Esophagus (tissue), 2 donors: ENCODE results near the gene FOXK2. TPM values are rescaled to one million over a fixed set of nuclear protein-coding genes. Genes with fewer than 3 reads are reported as not detected.
A peak's percentile ranks its signal among the peaks of the same experiment; 100 is the strongest.
"Not testable (repeated sequence)": the region's sequence is repeated elsewhere in the genome, so short reads cannot be mapped to it uniquely, and the experiment has no call there.

Experiments
- H3K27ac ChIP-seq, 2 donors: one replicate each; pipeline ENCODE4 v1.5.1; 2013; ENCODE audit warnings: low read depth in 2 of 2, mild to moderate bottlenecking in 2 of 2, inconsistent platforms in 1 of 2, low read length in 1 of 2, moderate library complexity in 1 of 2
- H3K27me3 ChIP-seq, 2 donors: one replicate each; pipeline ENCODE4 v1.6.1; 2013; ENCODE audit warnings: low read length in 2 of 2, control low read depth in 1 of 2, mild to moderate bottlenecking in 1 of 2; ENCODE audit not compliant: insufficient read depth in 2 of 2, control insufficient read depth in 1 of 2
- H3K36me3 ChIP-seq, 2 donors: one replicate each; pipeline ENCODE4 v1.6.1; 2013; ENCODE audit warnings: low read length in 1 of 2; ENCODE audit not compliant: control insufficient read depth in 2 of 2, insufficient read depth in 2 of 2
- H3K4me1 ChIP-seq, 2 donors: one replicate each; pipeline ENCODE4 v1.6.1; 2013; ENCODE audit warnings: low read length in 1 of 2; ENCODE audit not compliant: control insufficient read depth in 2 of 2, insufficient read depth in 2 of 2
- H3K4me3 ChIP-seq, 2 donors: one replicate each; pipeline ENCODE4 v1.5.1; 2013; ENCODE audit warnings: low read length in 2 of 2, mild to moderate bottlenecking in 2 of 2, low read depth in 1 of 2, moderate library complexity in 1 of 2
- H3K9me3 ChIP-seq, 2 donors: one replicate each; pipeline ENCODE4 v1.6.1; 2013; ENCODE audit warnings: mild to moderate bottlenecking in 2 of 2, low read depth in 1 of 2, low read length in 1 of 2, moderate library complexity in 1 of 2; ENCODE audit not compliant: control insufficient read depth in 2 of 2, insufficient read depth in 1 of 2
- WGBS, 2 donors: extraction: QIAGEN DNeasy Blood & Tissue Kit; methylation state at CpG; one replicate each; pipeline ENCODE4 v1.1.7; 2013; 5-methylcytosine and 5-hydroxymethylcytosine counted together
- polyA plus RNA-seq, 2 donors: library from polyadenylated mRNA; stranded (reverse); fragments of 200-250 nt; gene quantifications; one replicate each; pipeline ENCODE4 v1.2.3, GENCODE V29; 2013
- donor health status: healthy with polysubstance abuse.
- donor health status: Bipolar disorder and iron deficiency.

FOXK2 gene
- polyA plus RNA-seq, 2 donors = 15.9 to 20.5 TPM

- no peak overlapping the region for H3K27ac ChIP-seq
- H3K27me3 ChIP-seq = no peaks in the 10 kb centered on the region
- peaks cover 0 to 3% of the 10 kb centered on the region in 2 donors for H3K36me3 ChIP-seq
- no peaks in the 10 kb centered on the region for H3K9me3 ChIP-seq
- 73 to 79% methylated on average over 8 of the region's 8 CpGs for WGBS, 2 donors
- peaks cover 6 to 12% of the 10 kb centered on the region in 2 donors for H3K4me1 ChIP-seq
- no peak overlapping the region for H3K4me3 ChIP-seq
Observed at GRCh38 chr17:82545071-82545462, 25.5 kb downstream of the FOXK2 start.

- Histone ChIP-seq H3K4me1 (peaks cover 5 to 12% of the 10 kb centered on the region in 2 donors), H3K36me3 (peaks cover 0 to 3% of the 10 kb centered on the region in 2 donors), H3K27me3 (no peaks in the 10 kb centered on the region), H3K4me3 (no peak overlapping the region), H3K9me3 (no peaks in the 10 kb centered on the region), H3K27ac (no peak overlapping the region)
- WGBS, 2 donors = 94 to 96% methylated on average over 4 of the region's 4 CpGs
Observed at GRCh38 chr17:82547981-82548380, 28.4 kb downstream of the FOXK2 start.

- Histone ChIP-seq H3K4me3 (no peak overlapping the region), H3K36me3 (peaks cover 0 to 3% of the 10 kb centered on the region in 2 donors), H3K4me1 (peaks cover 5 to 15% of the 10 kb centered on the region in 2 donors), H3K9me3 (no peaks in the 10 kb centered on the region), H3K27me3 (no peaks in the 10 kb centered on the region), H3K27ac (peak overlapping the region; percentile 1 to 68)
- WGBS, 2 donors = 28 to 32% methylated on average over 15 of the region's 15 CpGs
Observed at GRCh38 chr17:82548681-82549303, 29.3 kb downstream of the FOXK2 start.

- no peak overlapping the region for H3K4me3 ChIP-seq
Observed at GRCh38 chr17:82551779-82552457, 32.4 kb downstream of the FOXK2 start.

GRCh38 chr17:82552580-82552979, 33.0 kb downstream of the FOXK2 start:
- Histone ChIP-seq H3K4me1 (peaks cover 2 to 15% of the 10 kb centered on the region in 2 donors), H3K9me3 (no peaks in the 10 kb centered on the region), H3K27me3 (no peaks in the 10 kb centered on the region), H3K27ac (peak overlapping the region in 1 of 2 donors; percentile 16), H3K4me3 (no peak overlapping the region), H3K36me3 (peaks cover 0 to 3% of the 10 kb centered on the region in 2 donors)
- 82 to 85% methylated on average over 13 of the region's 13 CpGs for WGBS, 2 donors

More at GRCh38 chr17:82551779-82552457, 32.4 kb downstream of the FOXK2 start:
- WGBS, 2 donors = 31 to 34% methylated on average over 13 of the region's 13 CpGs
- Histone ChIP-seq H3K36me3 (peaks cover 0 to 3% of the 10 kb centered on the region in 2 donors), H3K4me1 (peaks cover 2 to 15% of the 10 kb centered on the region in 2 donors), H3K27ac (no peak overlapping the region), H3K9me3 (no peaks in the 10 kb centered on the region), H3K27me3 (no peaks in the 10 kb centered on the region)

GRCh38 chr17:82553210-82553930, 33.8 kb downstream of the FOXK2 start:
- WGBS, 2 donors = 77 to 83% methylated on average over 18 of the region's 18 CpGs
- H3K9me3 ChIP-seq = no peaks in the 10 kb centered on the region
- no peak overlapping the region for H3K4me3 ChIP-seq
- peaks cover 2 to 17% of the 10 kb centered on the region in 2 donors for H3K4me1 ChIP-seq
- H3K36me3 ChIP-seq = peaks cover 0 to 11% of the 10 kb centered on the region in 2 donors
- peak overlapping the region in 1 of 2 donors; percentile 0 for H3K27ac ChIP-seq
- H3K27me3 ChIP-seq = no peaks in the 10 kb centered on the region

GRCh38 chr17:82557510-82557909, 38.0 kb downstream of the FOXK2 start:
- H3K36me3 ChIP-seq, H3K9me3 ChIP-seq, H3K4me3 ChIP-seq, H3K27me3 ChIP-seq, H3K27ac ChIP-seq: not testable (repeated sequence)
- H3K4me1 ChIP-seq = peaks cover 7 to 15% of the 10 kb centered on the region in 2 donors
- 93 to 95% methylated on average over 2 of the region's 2 CpGs for WGBS, 2 donors

- WGBS, 2 donors = 42 to 62% methylated on average over 10 to 11 of the region's 11 CpGs
- H3K27me3 ChIP-seq = no peaks in the 10 kb centered on the region
- no peak overlapping the region for H3K4me3 ChIP-seq
- H3K4me1 ChIP-seq = peaks cover 5 to 9% of the 10 kb centered on the region in 2 donors
- no peaks in the 10 kb centered on the region for H3K9me3 ChIP-seq
- peaks cover 0 to 10% of the 10 kb centered on the region in 2 donors for H3K36me3 ChIP-seq
- H3K27ac ChIP-seq = no peak overlapping the region
Observed at GRCh38 chr17:82559566-82560251, 40.2 kb downstream of the FOXK2 start.

GRCh38 chr17:82560252-82560642, 40.7 kb downstream of the FOXK2 start:
- no peaks in the 10 kb centered on the region for H3K27me3 ChIP-seq
- H3K4me1 ChIP-seq = peaks cover 5 to 9% of the 10 kb centered on the region in 2 donors
- H3K36me3 ChIP-seq = peaks cover 0 to 10% of the 10 kb centered on the region in 2 donors
- 87 to 91% methylated on average over 15 of the region's 15 CpGs for WGBS, 2 donors
- no peak overlapping the region for H3K27ac ChIP-seq
- H3K4me3 ChIP-seq = no peak overlapping the region
- no peaks in the 10 kb centered on the region for H3K9me3 ChIP-seq
